Keratinocyte (primary cell): ENCODE results near the gene HECTD2. TPM values are rescaled to one million over a fixed set of nuclear protein-coding genes. Genes with fewer than 3 reads are reported as not detected.
"Not testable (repeated sequence)": the region's sequence is repeated elsewhere in the genome, so short reads cannot be mapped to it uniquely, and the experiment has no call there.

Experiments
- DNase-seq: peaks from one replicate; pipeline ENCODE4 v3.0.0-alpha.2; 2011; ENCODE audit warnings: low read depth, missing footprints, low spot score
- FAIRE-seq: peaks from 2 replicates; lab custom pipeline; 2011; peaks lifted over from hg19 to GRCh38; lab: Jason Lieb, UNC
- H2AFZ ChIP-seq: 2 replicates; pipeline ENCODE4 v1.6.0; 2012; ENCODE audit warnings: low read length, control low read depth, inconsistent platforms; ENCODE audit not compliant: control insufficient read depth
- H3K27ac ChIP-seq: 2 replicates; pipeline ENCODE4 v1.5.1; 2011; ENCODE audit warnings: low read length; ENCODE audit not compliant: control insufficient read depth, insufficient read depth
- H3K27me3 ChIP-seq: 3 replicates; pipeline ENCODE4 v1.6.0; 2011; ENCODE audit warnings: low read length; ENCODE audit not compliant: control insufficient read depth, insufficient read depth; ENCODE audit errors: extremely low read depth
- H3K36me3 ChIP-seq, 2 experiments: 2 replicates in 1 of 2; 3 replicates in 1 of 2; pipeline ENCODE4 v1.5.1; 2011; ENCODE audit warnings: low read length in 2 of 2, mild to moderate bottlenecking in 1 of 2; ENCODE audit not compliant: control insufficient read depth in 2 of 2, insufficient read depth in 2 of 2; ENCODE audit errors: extremely low read depth in 1 of 2
- H3K4me1 ChIP-seq: 3 replicates; pipeline ENCODE4 v1.5.1; 2011; ENCODE audit warnings: low read length; ENCODE audit not compliant: control insufficient read depth, insufficient read depth; ENCODE audit errors: extremely low read depth
- H3K4me2 ChIP-seq: 3 replicates; pipeline ENCODE4 v1.6.0; 2011; ENCODE audit warnings: low read depth, low read length; ENCODE audit not compliant: control insufficient read depth, insufficient read depth; ENCODE audit errors: extremely low read depth
- H3K4me3 ChIP-seq, 3 experiments: fragments of 200-600 bp in 1 of 3; sonication (generic) in 1 of 3; 2 replicates in 2 of 3; 3 replicates in 1 of 3; pipeline ENCODE4 v1.5.1; 2011 to 2016; ENCODE audit warnings: low read length in 3 of 3, mild to moderate bottlenecking in 3 of 3, control low read depth in 2 of 3, inconsistent platforms in 1 of 3, low read depth in 1 of 3, mixed read lengths in 1 of 3, mixed run types in 1 of 3, moderate library complexity in 1 of 3; ENCODE audit not compliant: control insufficient read depth in 2 of 3, insufficient read depth in 2 of 3; ENCODE audit errors: extremely low read depth in 1 of 3
- H3K79me2 ChIP-seq: 2 replicates; pipeline ENCODE4 v1.6.0; 2012; ENCODE audit warnings: low read length; ENCODE audit not compliant: control insufficient read depth, insufficient read depth
- H3K9ac ChIP-seq: 3 replicates; pipeline ENCODE4 v1.6.0; 2011; ENCODE audit warnings: low read length; ENCODE audit not compliant: control insufficient read depth, insufficient read depth; ENCODE audit errors: extremely low read depth
- H3K9me1 ChIP-seq: 3 replicates; pipeline ENCODE4 v1.6.0; 2011; ENCODE audit warnings: low read length; ENCODE audit not compliant: control insufficient read depth, insufficient read depth; ENCODE audit errors: extremely low read depth
- H3K9me3 ChIP-seq: 2 replicates; pipeline ENCODE4 v1.5.1; 2012; ENCODE audit warnings: low read depth, low read length; ENCODE audit not compliant: control insufficient read depth
- H4K20me1 ChIP-seq: 3 replicates; pipeline ENCODE4 v1.6.0; 2011; ENCODE audit warnings: low read length; ENCODE audit not compliant: control insufficient read depth, insufficient read depth; ENCODE audit errors: extremely low read depth
- EZH2 ChIP-seq: IDR thresholded peaks from one replicate; pipeline ENCODE4 v1.6.1; 2012; ENCODE audit warnings: inconsistent platforms, mild to moderate bottlenecking, low read length, moderate library complexity
- dilution Hi-C: fragments of 300-500 bp; cut with MboI; formaldehyde crosslinking; loops from one replicate; pipeline ENCODE4 v1.7.0; 2020; ENCODE audit warnings: low sequenced_read_pairs; ENCODE audit not compliant: extremely low pct_ligation_motif_present
- polyA plus RNA-seq, 5 experiments: library from polyadenylated mRNA; depleted of rRNA in 3 of 5; stranded (reverse) in 3 of 5; stranded (forward) in 1 of 5; unstranded in 1 of 5; fragments of >200 nt; gene quantifications; 1 replicate in 1 of 5; 2 replicates in 3 of 5; 3 replicates in 1 of 5; pipeline versions ENCODE4 v1.2.1 to v1.2.3, GENCODE V29; 2011 to 2012; ENCODE audit warnings: missing spikeins in 2 of 5, low read depth in 1 of 5, low replicate concordance in 1 of 5
- TF ChIP-seq, protein P1 (sequence below), 3 experiments: IDR thresholded peaks in 1 of 3; conservative IDR thresholded peaks in 1 of 3; optimal IDR thresholded peaks in 1 of 3; 2 replicates in 2 of 3; 3 replicates in 1 of 3; pipeline versions ENCODE3 to v1.5.1; 2011; ENCODE audit warnings: low read length in 3 of 3, mild to moderate bottlenecking in 3 of 3, moderate library complexity in 2 of 3, control low read depth in 1 of 3, inconsistent platforms in 1 of 3; ENCODE audit not compliant: insufficient read depth in 2 of 3; ENCODE audit errors: extremely low read depth in 1 of 3

The HECTD2 gene
- polyA plus RNA-seq, 1 donor (not counting 4 experiments of a cell fraction or from before 2014, with no cell fraction given) = 2.2 TPM

DNA sequence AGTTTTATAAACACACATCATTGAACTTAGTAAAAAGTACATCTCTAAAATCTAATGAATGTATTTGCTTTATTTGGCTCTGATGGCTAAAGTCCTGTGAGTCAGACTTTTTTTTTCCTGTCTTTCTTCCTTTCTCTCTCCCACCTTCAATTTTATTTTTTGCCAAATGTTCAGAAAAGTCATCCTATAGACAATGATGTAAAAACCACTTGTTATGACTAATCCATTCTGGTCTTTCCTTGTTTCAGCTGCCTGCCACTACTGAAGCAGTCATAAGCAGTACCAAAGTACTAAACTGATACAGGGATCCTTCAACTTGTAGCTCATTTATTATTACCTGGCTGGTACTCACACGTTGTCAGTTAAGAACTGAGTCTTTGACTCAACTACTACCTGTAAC is 23.9 kb downstream of the HECTD2 start:
- Histone ChIP-seq H2AFZ (no peak overlapping the region), H3K27ac (no peak overlapping the region), H3K36me3 (no peaks in the 10 kb centered on the region), H3K4me3 (no peak overlapping the region), H3K9me3 (no peaks in the 10 kb centered on the region), H3K27me3 (no peaks in the 10 kb centered on the region), H3K9me1 (no peaks in the 10 kb centered on the region), H3K4me1 (no peaks in the 10 kb centered on the region), H3K9ac (no peak overlapping the region), H3K79me2 (no peaks in the 10 kb centered on the region), H4K20me1 (no peaks in the 10 kb centered on the region), H3K4me2 (no peak overlapping the region)
- peak; percentile 39 for FAIRE-seq
- no peak for DNase-seq
- TF ChIP-seq, protein P1, sequence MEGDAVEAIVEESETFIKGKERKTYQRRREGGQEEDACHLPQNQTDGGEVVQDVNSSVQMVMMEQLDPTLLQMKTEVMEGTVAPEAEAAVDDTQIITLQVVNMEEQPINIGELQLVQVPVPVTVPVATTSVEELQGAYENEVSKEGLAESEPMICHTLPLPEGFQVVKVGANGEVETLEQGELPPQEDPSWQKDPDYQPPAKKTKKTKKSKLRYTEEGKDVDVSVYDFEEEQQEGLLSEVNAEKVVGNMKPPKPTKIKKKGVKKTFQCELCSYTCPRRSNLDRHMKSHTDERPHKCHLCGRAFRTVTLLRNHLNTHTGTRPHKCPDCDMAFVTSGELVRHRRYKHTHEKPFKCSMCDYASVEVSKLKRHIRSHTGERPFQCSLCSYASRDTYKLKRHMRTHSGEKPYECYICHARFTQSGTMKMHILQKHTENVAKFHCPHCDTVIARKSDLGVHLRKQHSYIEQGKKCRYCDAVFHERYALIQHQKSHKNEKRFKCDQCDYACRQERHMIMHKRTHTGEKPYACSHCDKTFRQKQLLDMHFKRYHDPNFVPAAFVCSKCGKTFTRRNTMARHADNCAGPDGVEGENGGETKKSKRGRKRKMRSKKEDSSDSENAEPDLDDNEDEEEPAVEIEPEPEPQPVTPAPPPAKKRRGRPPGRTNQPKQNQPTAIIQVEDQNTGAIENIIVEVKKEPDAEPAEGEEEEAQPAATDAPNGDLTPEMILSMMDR (optimal IDR thresholded peaks at IDR 0.05 in 1 of 3, IDR thresholded peaks at IDR 0.05 in 1 of 3, conservative IDR thresholded peaks at IDR 0.05 in 1 of 3; ENCODE audit: extremely low read depth in 1 of 3, insufficient read depth in 2 of 3, low read length in 3 of 3) = no peak
- no peak for TF ChIP-seq EZH2
- dilution Hi-C loops = no loop called here

DNA sequence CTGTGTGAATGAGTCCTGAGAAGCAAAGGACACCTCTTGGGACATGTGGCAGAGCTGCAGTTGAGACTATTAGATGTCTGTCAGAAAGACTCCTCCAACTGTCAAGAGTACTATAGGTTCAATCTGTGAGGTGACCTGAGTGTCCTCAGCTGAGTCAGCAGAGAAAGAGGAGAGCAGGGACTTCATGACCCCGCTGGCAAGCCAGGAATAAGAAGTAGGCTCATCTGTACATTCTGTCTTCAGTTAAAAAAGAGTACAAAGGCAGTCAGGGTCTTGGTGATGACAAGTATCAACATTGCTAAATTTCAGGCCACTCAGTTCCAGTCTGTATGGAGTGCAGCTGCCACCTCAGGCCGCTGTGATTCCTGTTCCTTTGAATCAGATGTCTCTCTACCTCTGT is 25.1 kb downstream of the HECTD2 start:
- H3K4me2 ChIP-seq = no peak overlapping the region
- no peaks in the 10 kb centered on the region for H3K4me1 ChIP-seq
- H3K9me1 ChIP-seq = no peaks in the 10 kb centered on the region
- TF ChIP-seq EZH2 = no peak
- TF ChIP-seq, protein P1 (optimal IDR thresholded peaks at IDR 0.05 in 1 of 3, IDR thresholded peaks at IDR 0.05 in 1 of 3, conservative IDR thresholded peaks at IDR 0.05 in 1 of 3; ENCODE audit: extremely low read depth in 1 of 3, insufficient read depth in 2 of 3, low read length in 3 of 3) = no peak
- DNase-seq (no peak), FAIRE-seq (peak; percentile 13)
- no peaks in the 10 kb centered on the region for H3K79me2 ChIP-seq
- H3K4me3 ChIP-seq = no peak overlapping the region
- no peaks in the 10 kb centered on the region for H3K36me3 ChIP-seq
- H2AFZ ChIP-seq = no peak overlapping the region
- H4K20me1 ChIP-seq = no peaks in the 10 kb centered on the region
- dilution Hi-C loops = no loop called here
- H3K27ac ChIP-seq = no peak overlapping the region
- no peaks in the 10 kb centered on the region for H3K9me3 ChIP-seq
- H3K27me3 ChIP-seq = no peaks in the 10 kb centered on the region
- no peak overlapping the region for H3K9ac ChIP-seq

DNA sequence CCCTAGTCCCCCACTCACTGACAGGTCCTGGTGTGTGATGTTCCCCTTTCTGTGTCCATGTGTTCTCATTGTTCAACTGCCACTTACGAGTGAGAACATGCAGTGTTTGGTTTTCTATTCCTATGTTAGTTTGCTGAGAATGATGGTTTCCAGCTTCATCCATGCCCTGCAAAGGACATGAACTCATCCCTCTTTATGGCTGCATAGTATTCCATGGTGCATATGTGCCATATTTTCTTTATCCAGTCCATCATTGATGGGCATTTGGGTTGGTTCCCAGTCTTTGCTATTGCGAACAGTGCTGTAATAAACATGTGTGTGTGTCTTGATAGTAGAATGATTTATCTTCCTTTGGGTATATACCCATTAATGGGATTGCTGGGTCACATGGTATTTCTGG is 28.1 kb downstream of the HECTD2 start:
- H3K79me2 ChIP-seq, H3K4me1 ChIP-seq, H3K9me3 ChIP-seq, H2AFZ ChIP-seq, H3K27ac ChIP-seq, DNase-seq, H3K9ac ChIP-seq, H3K4me2 ChIP-seq, H3K27me3 ChIP-seq, H3K4me3 ChIP-seq, FAIRE-seq, H4K20me1 ChIP-seq, dilution Hi-C loops, H3K9me1 ChIP-seq, H3K36me3 ChIP-seq: not testable (repeated sequence)
